ENCODE results near the gene TMEM184B. TPM values are rescaled to one million over a fixed set of nuclear protein-coding genes. Genes with fewer than 3 reads are reported as not detected.
A peak's percentile ranks its signal among the peaks of the same experiment; 100 is the strongest.
"Not testable (repeated sequence)": the region's sequence is repeated elsewhere in the genome, so short reads cannot be mapped to it uniquely, and the experiment has no call there.

Gene TMEM184B
- total and polyA plus RNA-seq, 2 experiments from 2014 or later = 68.8 to 70.3 TPM

DNA sequence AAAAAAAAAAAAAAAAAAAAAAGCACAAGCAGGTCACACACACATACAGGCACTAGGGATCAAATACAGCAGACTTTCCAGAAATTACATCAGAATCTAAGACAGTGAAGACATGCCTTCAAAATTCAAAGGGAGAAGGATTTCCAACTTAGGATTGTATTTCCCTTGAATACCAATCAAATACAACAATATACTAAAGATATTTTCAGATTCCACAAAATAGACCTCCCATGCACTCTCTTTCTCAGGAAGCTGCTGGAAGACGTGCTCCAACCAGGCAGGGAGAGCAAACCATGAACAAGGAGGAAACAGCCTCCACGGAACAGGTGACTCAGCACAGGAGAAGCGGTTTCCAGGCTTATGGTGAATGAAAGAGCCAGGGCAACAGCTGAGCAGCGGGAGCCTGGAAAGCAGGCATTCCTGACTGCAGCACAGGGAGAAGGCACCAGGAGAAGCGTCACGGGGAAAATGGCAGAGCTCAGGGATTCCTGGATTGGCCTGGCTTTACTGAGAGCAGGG, 32.0 kb downstream of the TMEM184B start:
- Histone ChIP-seq H3K27me3 (no peaks in the 10 kb centered on the region), H3K9me3 (ENCODE audit: low read depth) (no peaks in the 10 kb centered on the region), H3K27ac (no peak overlapping the region), H3K4me3 (no peak overlapping the region), H3K4me1 (ENCODE audit: low read depth) (peaks cover 11% of the 10 kb centered on the region), H3K36me3 (no peaks in the 10 kb centered on the region)
- peak; percentile 50 to 83 for DNase-seq (ENCODE audit: low read depth in 1 of 2, low spot score in 1 of 2)
- TF ChIP-seq, protein P1, sequence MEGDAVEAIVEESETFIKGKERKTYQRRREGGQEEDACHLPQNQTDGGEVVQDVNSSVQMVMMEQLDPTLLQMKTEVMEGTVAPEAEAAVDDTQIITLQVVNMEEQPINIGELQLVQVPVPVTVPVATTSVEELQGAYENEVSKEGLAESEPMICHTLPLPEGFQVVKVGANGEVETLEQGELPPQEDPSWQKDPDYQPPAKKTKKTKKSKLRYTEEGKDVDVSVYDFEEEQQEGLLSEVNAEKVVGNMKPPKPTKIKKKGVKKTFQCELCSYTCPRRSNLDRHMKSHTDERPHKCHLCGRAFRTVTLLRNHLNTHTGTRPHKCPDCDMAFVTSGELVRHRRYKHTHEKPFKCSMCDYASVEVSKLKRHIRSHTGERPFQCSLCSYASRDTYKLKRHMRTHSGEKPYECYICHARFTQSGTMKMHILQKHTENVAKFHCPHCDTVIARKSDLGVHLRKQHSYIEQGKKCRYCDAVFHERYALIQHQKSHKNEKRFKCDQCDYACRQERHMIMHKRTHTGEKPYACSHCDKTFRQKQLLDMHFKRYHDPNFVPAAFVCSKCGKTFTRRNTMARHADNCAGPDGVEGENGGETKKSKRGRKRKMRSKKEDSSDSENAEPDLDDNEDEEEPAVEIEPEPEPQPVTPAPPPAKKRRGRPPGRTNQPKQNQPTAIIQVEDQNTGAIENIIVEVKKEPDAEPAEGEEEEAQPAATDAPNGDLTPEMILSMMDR (IDR thresholded peaks at IDR 0.05; ENCODE audit: low read depth, low read length) = no peak

DNA sequence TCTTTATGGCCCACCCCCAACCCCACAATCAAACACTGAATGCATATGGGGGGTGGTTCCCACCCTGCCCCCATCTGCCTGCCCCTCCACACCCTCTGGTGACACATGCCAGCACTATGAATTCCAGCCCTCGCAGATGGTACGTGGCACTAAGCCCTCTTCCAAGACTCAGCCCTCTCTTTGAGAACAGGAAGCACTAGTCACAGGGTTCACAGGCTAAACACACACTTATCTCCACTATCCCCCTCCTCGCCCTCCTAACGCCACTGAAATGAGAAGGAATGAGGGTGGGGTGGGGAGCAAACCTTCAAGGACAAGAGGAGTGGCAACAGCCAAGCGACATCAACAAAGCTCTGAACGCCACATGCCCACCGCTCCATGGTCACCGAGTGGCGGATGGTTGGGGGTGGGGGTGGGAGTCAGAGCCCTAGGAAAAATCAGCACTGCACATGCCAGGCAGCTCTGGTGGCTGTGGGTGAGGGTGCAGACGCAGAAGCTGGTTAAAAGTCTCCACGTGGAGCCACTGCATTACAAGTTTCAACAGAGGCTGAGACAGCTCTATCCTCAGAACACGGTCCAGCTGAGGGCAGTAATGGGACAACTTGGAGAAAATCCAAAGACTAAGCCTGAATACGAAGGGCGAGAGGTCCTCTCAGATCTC, 33.6 kb downstream of the TMEM184B start:
- peak; percentile 25 to 77 for DNase-seq (ENCODE audit: low read depth in 1 of 2, low spot score in 1 of 2)
- Histone ChIP-seq H3K4me3 (no peak overlapping the region), H3K9me3 (ENCODE audit: low read depth) (no peaks in the 10 kb centered on the region), H3K27ac (peak overlapping the region; percentile 43), H3K4me1 (ENCODE audit: low read depth) (peaks cover 21% of the 10 kb centered on the region), H3K27me3 (no peaks in the 10 kb centered on the region), H3K36me3 (no peaks in the 10 kb centered on the region)
- TF ChIP-seq, protein P1 (IDR thresholded peaks at IDR 0.05; ENCODE audit: low read depth, low read length) = peak; percentile 39

DNA sequence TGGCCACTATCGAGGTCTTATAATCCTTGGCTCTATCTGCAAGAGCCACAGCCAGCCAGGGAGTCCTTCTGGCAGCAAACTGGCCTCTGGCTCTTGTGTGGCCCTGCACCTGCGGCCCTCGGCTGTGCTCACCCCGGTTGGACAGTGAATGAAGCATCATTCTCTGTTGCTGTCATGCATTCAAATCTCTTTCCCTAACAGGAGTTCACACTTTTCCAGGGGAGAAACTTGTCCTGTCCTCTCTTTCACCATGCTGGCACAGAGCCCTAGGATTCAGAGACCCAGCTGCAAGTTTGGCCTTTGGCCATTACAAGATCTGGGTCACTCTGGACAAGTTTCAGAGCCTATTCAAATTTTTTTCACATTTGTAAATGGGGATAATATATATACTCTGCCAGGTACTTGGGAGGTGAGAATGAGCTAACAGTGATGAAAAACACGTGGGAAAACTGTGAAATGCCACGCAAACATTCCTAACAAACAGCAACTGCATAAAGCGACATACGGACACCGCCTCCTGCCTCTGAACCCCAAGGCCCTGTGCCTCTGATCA, 34.2 kb downstream of the TMEM184B start:
- peak in 1 of 2 donors; percentile 68 for DNase-seq (ENCODE audit: low read depth in 1 of 2, low spot score in 1 of 2)
- H3K9me3 ChIP-seq (ENCODE audit: low read depth) = no peaks in the 10 kb centered on the region
- TF ChIP-seq, protein P1 (IDR thresholded peaks at IDR 0.05; ENCODE audit: low read depth, low read length) = no peak
- H3K27me3 ChIP-seq = no peaks in the 10 kb centered on the region
- H3K4me3 ChIP-seq = no peak overlapping the region
- peak overlapping the region; percentile 43 for H3K27ac ChIP-seq
- no peaks in the 10 kb centered on the region for H3K36me3 ChIP-seq
- peaks cover 21% of the 10 kb centered on the region for H3K4me1 ChIP-seq (ENCODE audit: low read depth)

DNA sequence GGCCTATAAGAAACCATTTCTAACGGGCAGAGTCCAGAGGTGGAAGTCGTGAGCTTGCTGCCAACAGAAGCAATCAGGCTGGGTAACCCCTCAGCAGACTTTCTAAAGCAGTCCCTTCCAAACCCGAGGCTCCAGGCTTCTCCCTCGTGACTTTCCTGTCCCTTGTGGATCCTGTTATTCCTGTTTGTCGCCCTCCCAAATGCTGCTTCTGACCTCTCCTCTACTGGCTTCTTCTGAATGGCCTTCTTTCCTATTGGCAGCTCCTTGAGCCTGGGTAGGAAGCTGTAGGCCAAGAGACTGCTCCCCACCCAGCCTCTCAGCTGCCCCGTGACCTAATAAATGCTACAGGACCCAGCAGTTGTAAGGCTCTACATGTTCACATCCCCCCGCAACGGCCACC, 36.0 kb downstream of the TMEM184B start:
- H3K9me3 ChIP-seq (ENCODE audit: low read depth) = no peaks in the 10 kb centered on the region
- no peaks in the 10 kb centered on the region for H3K27me3 ChIP-seq
- peaks cover 21% of the 10 kb centered on the region for H3K4me1 ChIP-seq (ENCODE audit: low read depth)
- H3K4me3 ChIP-seq = no peak overlapping the region
- TF ChIP-seq, protein P1 (IDR thresholded peaks at IDR 0.05; ENCODE audit: low read depth, low read length) = no peak
- H3K36me3 ChIP-seq = peaks cover 4% of the 10 kb centered on the region
- no peak for DNase-seq (ENCODE audit: low read depth in 1 of 2, low spot score in 1 of 2)
- H3K27ac ChIP-seq = no peak overlapping the region

DNA sequence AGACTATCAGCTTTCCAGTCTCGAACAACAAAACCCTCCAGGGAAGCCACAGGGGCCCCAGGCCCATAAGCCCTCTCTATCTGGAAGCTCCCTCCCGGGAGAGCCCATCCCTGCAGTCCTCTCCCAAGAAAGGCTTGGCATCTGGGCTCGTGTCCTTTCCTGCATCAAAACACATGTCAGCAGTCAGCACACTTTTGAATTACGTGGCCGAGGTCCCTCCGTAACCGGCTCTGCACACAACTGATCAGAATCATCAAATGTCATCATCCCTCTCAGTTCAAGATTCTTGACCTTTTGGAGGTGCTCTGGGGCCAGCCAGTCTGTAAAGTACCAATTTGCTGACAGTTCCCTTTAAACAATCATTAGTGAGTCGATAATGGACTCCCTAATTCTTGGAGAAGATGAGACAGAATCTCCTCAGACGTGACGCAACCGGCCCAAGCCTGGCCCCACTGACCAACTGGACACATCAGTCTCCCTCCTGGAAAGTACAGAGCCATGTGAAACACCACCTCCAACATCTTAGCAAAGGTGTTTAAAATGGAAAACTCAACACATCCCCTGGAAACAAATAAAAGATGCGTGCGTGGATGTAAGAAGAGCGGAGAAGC, 37.5 kb downstream of the TMEM184B start:
- TF ChIP-seq, protein P1 (IDR thresholded peaks at IDR 0.05; ENCODE audit: low read depth, low read length) = no peak
- Histone ChIP-seq H3K4me3 (no peak overlapping the region), H3K27ac (peak overlapping the region; percentile 30), H3K27me3 (no peaks in the 10 kb centered on the region), H3K4me1 (ENCODE audit: low read depth) (peaks cover 21% of the 10 kb centered on the region), H3K36me3 (peaks cover 4% of the 10 kb centered on the region), H3K9me3 (ENCODE audit: low read depth) (no peaks in the 10 kb centered on the region)
- no peak for DNase-seq (ENCODE audit: low read depth in 1 of 2, low spot score in 1 of 2)

DNA sequence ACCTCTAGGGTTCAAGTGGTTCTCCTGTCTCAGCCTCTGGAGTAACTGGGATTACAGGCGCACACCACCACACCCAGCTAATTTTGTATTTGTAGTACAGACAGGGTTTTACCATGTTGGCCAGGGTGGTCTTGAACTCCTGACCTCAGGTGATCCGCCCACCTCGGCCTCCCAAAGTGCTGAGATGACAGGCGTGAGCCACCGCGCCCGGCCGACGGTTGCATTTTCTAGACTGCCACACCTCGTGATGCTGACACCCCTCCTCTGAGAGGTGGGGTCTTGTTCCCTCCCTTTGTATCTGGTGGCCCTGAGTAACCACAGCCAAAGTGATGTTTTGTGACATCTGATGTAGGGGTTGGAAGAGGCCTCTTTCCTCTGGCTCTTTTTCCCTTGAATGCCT, 39.0 kb downstream of the TMEM184B start:
- H3K4me3 ChIP-seq; H3K27ac ChIP-seq; H3K9me3 ChIP-seq (ENCODE audit: low read depth); H3K36me3 ChIP-seq; DNase-seq (ENCODE audit: low read depth in 1 of 2, low spot score in 1 of 2); H3K27me3 ChIP-seq: not testable (repeated sequence)
- peaks cover 12% of the 10 kb centered on the region for H3K4me1 ChIP-seq (ENCODE audit: low read depth)

Measured in cardiac muscle cell (in vitro differentiated cells and primary cell).